Smooth muscle cell of trachea (primary cell): Measurements from ENCODE around the gene MARVELD1. TPM values are rescaled to one million over a fixed set of nuclear protein-coding genes. Genes with fewer than 3 reads are reported as not detected.

Experiments used
- total RNA-seq: library from RNA; depleted of rRNA; stranded (reverse); fragments of >200 nt; gene quantifications from 2 replicates; pipeline ENCODE4 v1.2.1, GENCODE V29; 2014

MARVELD1 gene
- total RNA-seq: 41.4 and 47.4 TPM in 2 replicates

GRCh38 chr10:97713339-97713825, at the start of gene MARVELD1:
MARVELD1 (plus strand) TSS chr10:97713730; CDS start chr10:97713877, 147 bp downstream.

DNA sequence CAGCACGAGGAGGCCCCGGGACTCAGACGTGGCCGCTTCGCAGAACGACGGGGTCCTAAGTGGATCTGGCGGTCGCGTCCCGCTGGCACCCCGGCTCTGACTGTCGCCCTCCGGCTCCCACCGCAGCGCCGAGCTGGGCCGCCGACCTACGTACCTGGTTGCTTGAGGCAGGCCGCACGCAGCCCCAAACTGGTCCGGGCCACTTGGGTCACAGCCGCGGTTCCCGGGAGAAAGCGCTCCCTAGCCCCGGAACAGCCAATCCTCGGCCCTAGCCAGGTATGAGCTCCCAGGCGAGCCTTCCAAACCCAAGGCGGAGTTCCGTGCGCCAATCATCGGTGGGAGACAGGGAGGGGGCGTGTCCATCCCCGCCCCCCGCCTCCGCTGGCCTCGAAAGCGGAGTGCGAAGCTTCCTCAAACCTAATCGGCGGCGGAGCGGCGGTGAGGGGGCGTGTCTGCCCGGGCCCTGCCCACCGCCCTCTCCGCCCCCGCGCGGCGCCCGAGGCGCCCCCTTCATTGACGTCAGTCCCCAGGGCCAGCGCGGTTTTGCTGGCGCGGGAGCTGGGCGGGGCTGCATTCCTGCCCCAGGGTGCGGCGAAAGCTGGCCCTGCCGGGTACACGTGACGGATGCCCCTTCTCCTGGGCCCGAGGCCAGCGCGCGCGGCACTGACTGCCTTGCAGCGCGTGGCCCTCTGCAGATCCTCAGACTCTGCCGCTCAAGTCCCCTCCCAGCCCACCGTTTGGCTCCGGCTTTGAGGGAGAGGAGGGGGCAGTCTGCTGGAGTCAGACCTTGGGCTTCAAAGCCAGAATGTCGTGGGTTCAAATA, 26.4 kb upstream of the MARVELD1 start, which contains the start of gene AVPI1:
AVPI1 (minus strand) TSS at position 280 of the 823 bp plus-strand sequence. CDS start 7,336 bp downstream, outside the sequence.

DNA sequence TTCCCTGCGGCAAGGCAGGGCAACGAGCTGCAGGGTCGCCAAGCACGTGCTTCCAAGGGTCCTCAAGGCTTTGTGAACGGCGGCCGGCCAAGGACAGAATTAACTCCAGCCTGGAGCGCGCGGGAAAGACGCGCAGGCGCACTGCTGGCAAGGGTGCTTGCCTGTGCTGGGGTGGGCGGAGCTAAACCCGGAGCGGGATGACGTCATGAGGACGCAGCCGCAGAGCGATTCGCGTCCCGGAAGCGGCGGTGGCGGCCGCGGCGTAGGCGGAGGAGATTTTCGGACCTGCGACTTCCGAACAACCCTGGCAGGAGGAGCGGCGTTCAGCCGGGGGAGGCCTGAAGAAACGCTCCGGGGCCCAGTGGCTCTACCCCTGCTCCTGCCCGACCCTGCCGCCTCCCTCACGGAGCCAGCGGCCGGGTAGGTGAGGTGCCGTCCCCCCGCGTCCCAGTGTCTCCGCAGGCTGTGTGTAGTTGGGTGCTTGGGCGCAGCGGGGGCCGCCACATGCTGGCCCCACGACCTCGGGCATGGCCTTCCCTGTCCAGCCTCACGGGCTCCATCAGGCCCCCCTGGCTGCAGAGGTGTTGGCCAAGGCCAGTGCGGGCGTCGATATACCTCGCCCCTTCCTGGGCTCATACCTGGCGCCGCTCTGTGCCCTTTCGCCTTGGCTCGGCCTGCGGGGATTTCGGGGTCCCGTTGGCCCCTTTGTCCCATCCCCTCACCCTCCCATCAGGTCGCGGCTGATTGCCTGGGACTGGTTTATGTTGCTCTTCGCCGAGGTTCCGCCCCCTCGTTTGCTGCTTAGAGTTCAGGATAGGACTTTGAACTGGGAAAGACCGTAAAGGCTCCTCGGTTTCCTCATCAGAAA, 23.6 kb downstream of the MARVELD1 start, which contains the start of gene ZFYVE27:
ZFYVE27 (plus strand) TSS at position 227 of the 868 bp plus-strand sequence. CDS start 1,350 bp downstream, outside the sequence.

Other genes with a start within 250 kb of the MARVELD1 start
- gene MMS19, start 215.3 kb upstream of the MARVELD1 start, total RNA-seq: 87.3 and 97.9 TPM in 2 replicates
- gene UBTD1, start 214.8 kb upstream of the MARVELD1 start, total RNA-seq: 17.2 and 36.2 TPM in 2 replicates
- gene ANKRD2, start 141.0 kb upstream of the MARVELD1 start, total RNA-seq: 0.50 and 2.3 TPM in 2 replicates
- 1.3 and 3.3 TPM in 2 replicates for gene HOGA1, start 129.3 kb upstream of the MARVELD1 start, total RNA-seq
- gene C10orf62, start 124.0 kb upstream of the MARVELD1 start, total RNA-seq: 0.15 TPM in 1 of 2 replicates, not detected in the other
- 3.3 and 3.5 TPM in 2 replicates for gene MORN4, start 80.2 kb upstream of the MARVELD1 start, total RNA-seq
- 24.3 and 40.2 TPM in 2 replicates for gene PI4K2A, start 73.1 kb upstream of the MARVELD1 start, total RNA-seq
- 46.0 and 91.5 TPM in 2 replicates for gene AVPI1, start 26.5 kb upstream of the MARVELD1 start, total RNA-seq
- gene ZFYVE27, start 23.4 kb downstream of the MARVELD1 start, total RNA-seq: 20.9 and 23.3 TPM in 2 replicates
- gene SFRP5, start 58.3 kb downstream of the MARVELD1 start, total RNA-seq: not detected in 2 replicates
- not detected in 2 replicates for gene GOLGA7B, start 136.1 kb downstream of the MARVELD1 start, total RNA-seq